HL-60 (cell line): Measurements from ENCODE around the gene NME3.

Source experiments
- DNase-seq, 2 experiments: peaks; one replicate each; pipeline ENCODE4 v3.0.0-alpha.2; 2010 to 2020; ENCODE audit warnings: low read depth in 1 of 2, low spot score in 1 of 2
- H3K27ac ChIP-seq: fragments of 250-450 bp; sonication (Bioruptor Pico); replicated peaks from 2 replicates; pipeline ENCODE4 v1.5.1; 2020; ENCODE audit warnings: mild to moderate bottlenecking, moderate library complexity
- H3K27me3 ChIP-seq: fragments of 250-450 bp; sonication (Bioruptor Pico); 2 replicates; pipeline ENCODE4 v1.5.1; 2021; ENCODE audit warnings: mild to moderate bottlenecking, moderate library complexity; ENCODE audit not compliant: insufficient read depth, poor library complexity, severe bottlenecking
- H3K4me3 ChIP-seq: replicated peaks from 2 replicates; pipeline ENCODE4 v1.5.1; 2011; ENCODE audit warnings: mild to moderate bottlenecking, control low read depth, low read length; ENCODE audit not compliant: insufficient read depth
- GABPA ChIP-seq: IDR thresholded peaks from 2 replicates; pipeline ENCODE4 v1.6.1; 2012; ENCODE audit warnings: low read depth
- POLR2AphosphoS5 ChIP-seq: IDR thresholded peaks from 2 replicates; pipeline ENCODE4 v1.6.1; 2012; ENCODE audit warnings: low read depth
- SPI1 ChIP-seq: IDR thresholded peaks from 2 replicates; pipeline ENCODE4 v1.6.1; 2012; ENCODE audit warnings: low read depth, mild to moderate bottlenecking, borderline replicate concordance
- TF ChIP-seq, protein P1 (sequence below): IDR thresholded peaks from 2 replicates; pipeline ENCODE4 v1.6.1; 2012; ENCODE audit warnings: low read depth; ENCODE audit not compliant: insufficient replicate concordance
- TF ChIP-seq, protein P2 (sequence below): IDR thresholded peaks from one replicate; pipeline ENCODE4 v1.5.1; 2011; ENCODE audit warnings: low read length, control low read depth, inconsistent platforms; ENCODE audit not compliant: insufficient read depth

The NME3 gene

DNA sequence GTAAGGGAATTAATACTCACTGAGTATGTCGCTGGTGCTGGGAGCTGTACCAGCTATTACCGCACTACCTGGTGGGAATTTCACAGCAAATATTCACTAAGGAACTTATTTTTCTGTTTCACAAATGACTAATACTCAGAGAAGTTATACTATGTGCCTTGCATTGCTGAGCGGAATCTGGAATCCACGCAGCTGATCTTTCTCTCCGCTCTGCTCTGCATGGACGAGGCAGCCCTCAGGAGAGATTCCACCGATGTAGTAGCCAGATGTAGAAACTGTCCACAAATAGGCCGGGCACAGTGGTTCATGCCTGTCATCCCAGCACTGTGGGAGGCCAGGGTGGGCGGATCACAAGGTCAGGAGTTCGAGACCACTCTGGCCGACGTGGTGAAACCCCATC is 17.1 kb downstream of the NME3 start:
- TF ChIP-seq, protein P1, sequence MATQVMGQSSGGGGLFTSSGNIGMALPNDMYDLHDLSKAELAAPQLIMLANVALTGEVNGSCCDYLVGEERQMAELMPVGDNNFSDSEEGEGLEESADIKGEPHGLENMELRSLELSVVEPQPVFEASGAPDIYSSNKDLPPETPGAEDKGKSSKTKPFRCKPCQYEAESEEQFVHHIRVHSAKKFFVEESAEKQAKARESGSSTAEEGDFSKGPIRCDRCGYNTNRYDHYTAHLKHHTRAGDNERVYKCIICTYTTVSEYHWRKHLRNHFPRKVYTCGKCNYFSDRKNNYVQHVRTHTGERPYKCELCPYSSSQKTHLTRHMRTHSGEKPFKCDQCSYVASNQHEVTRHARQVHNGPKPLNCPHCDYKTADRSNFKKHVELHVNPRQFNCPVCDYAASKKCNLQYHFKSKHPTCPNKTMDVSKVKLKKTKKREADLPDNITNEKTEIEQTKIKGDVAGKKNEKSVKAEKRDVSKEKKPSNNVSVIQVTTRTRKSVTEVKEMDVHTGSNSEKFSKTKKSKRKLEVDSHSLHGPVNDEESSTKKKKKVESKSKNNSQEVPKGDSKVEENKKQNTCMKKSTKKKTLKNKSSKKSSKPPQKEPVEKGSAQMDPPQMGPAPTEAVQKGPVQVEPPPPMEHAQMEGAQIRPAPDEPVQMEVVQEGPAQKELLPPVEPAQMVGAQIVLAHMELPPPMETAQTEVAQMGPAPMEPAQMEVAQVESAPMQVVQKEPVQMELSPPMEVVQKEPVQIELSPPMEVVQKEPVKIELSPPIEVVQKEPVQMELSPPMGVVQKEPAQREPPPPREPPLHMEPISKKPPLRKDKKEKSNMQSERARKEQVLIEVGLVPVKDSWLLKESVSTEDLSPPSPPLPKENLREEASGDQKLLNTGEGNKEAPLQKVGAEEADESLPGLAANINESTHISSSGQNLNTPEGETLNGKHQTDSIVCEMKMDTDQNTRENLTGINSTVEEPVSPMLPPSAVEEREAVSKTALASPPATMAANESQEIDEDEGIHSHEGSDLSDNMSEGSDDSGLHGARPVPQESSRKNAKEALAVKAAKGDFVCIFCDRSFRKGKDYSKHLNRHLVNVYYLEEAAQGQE: no peak
- TF ChIP-seq, protein P2, sequence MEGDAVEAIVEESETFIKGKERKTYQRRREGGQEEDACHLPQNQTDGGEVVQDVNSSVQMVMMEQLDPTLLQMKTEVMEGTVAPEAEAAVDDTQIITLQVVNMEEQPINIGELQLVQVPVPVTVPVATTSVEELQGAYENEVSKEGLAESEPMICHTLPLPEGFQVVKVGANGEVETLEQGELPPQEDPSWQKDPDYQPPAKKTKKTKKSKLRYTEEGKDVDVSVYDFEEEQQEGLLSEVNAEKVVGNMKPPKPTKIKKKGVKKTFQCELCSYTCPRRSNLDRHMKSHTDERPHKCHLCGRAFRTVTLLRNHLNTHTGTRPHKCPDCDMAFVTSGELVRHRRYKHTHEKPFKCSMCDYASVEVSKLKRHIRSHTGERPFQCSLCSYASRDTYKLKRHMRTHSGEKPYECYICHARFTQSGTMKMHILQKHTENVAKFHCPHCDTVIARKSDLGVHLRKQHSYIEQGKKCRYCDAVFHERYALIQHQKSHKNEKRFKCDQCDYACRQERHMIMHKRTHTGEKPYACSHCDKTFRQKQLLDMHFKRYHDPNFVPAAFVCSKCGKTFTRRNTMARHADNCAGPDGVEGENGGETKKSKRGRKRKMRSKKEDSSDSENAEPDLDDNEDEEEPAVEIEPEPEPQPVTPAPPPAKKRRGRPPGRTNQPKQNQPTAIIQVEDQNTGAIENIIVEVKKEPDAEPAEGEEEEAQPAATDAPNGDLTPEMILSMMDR: no peak
- TF ChIP-seq SPI1 (no peak), POLR2AphosphoS5 (no peak), GABPA (no peak)
- no peak for DNase-seq
- Histone ChIP-seq H3K27ac (no peak overlapping the region), H3K4me3 (no peak overlapping the region), H3K27me3 (no peaks in the 10 kb centered on the region)

DNA sequence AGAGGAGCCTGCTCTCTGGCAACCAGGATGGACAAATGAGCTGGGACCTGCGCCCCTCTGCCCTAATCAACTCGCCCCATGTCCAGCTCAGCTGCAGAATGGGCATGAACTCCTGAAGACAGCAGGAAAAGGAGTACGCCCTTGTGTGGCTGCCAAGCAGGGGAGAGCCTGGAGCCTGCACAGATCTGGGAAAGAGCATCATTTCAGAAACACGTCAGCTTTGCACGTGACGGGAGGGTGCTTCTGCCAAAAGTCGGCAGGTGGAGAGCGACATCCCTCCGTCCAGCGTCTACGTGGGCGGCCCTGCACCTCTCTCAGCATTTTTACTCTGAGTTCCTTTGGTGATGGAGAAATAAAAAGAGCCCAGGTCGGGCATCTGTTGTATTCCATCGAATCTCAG is 18.5 kb downstream of the NME3 start:
- Histone ChIP-seq H3K27ac (no peak overlapping the region), H3K27me3 (no peaks in the 10 kb centered on the region), H3K4me3 (no peak overlapping the region)
- TF ChIP-seq, protein P1: no peak
- no peak for TF ChIP-seq SPI1
- TF ChIP-seq GABPA: no peak
- no peak for TF ChIP-seq POLR2AphosphoS5
- TF ChIP-seq, protein P2: no peak
- DNase-seq: no peak

DNA sequence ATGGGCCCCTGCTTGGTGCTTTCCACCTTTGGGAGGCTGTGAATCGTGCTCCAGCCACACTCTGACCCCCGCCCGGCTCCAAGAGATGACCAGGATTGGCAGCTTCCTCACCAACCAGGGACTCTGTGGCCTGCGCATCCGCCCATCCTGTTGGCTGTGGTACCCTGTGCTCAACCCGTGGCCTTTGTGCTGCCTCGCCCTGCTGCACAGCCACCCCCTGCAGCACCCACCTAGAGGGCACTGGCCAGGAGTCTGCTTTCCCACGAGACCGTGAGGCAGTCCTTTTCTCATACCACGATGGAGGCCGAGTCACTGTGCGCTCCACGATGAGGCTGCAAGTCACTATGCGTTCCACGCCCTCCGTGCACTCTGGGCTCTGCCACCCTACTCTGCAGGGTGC is 19.4 kb downstream of the NME3 start:
- DNase-seq: no peak
- Histone ChIP-seq H3K27me3 (no peaks in the 10 kb centered on the region), H3K27ac (no peak overlapping the region), H3K4me3 (no peak overlapping the region)
- no peak for TF ChIP-seq SPI1
- TF ChIP-seq POLR2AphosphoS5: no peak
- TF ChIP-seq, protein P1: no peak
- no peak for TF ChIP-seq GABPA
- TF ChIP-seq, protein P2: no peak
